Endothelial cell of umbilical vein (primary cell): ENCODE data around the gene INTS2.

Experiments
- CTCF ChIP-seq, 2 donors: IDR thresholded peaks; 1 replicate in 1 of 2; 2 replicates in 1 of 2; pipeline ENCODE4 v1.5.1; 2011; ENCODE audit warnings: low read length in 2 of 2, mild to moderate bottlenecking in 2 of 2, moderate library complexity in 2 of 2, control low read depth in 1 of 2, inconsistent platforms in 1 of 2, low read depth in 1 of 2; ENCODE audit not compliant: insufficient read depth in 1 of 2; ENCODE audit errors: extremely low read depth in 1 of 2
- EZH2 ChIP-seq: IDR thresholded peaks from 2 replicates; pipeline ENCODE4 v1.6.1; 2012; ENCODE audit warnings: borderline replicate concordance, low read depth, mild to moderate bottlenecking, moderate library complexity, low read length, inconsistent platforms; ENCODE audit not compliant: severe bottlenecking
- FOS ChIP-seq: IDR thresholded peaks from 2 replicates; pipeline ENCODE4 v1.6.1; 2011; ENCODE audit warnings: mild to moderate bottlenecking, low read length, moderate library complexity, borderline replicate concordance; ENCODE audit not compliant: insufficient read depth
- GATA2 ChIP-seq: IDR thresholded peaks from 2 replicates; pipeline ENCODE4 v1.7.0; 2011; ENCODE audit warnings: low read depth, mild to moderate bottlenecking, moderate library complexity, mixed read lengths, low read length; ENCODE audit not compliant: insufficient read length, insufficient read depth
- JUN ChIP-seq: IDR thresholded peaks from 2 replicates; pipeline ENCODE4 v1.6.1; 2011; ENCODE audit warnings: borderline replicate concordance, low read depth; ENCODE audit not compliant: insufficient read length, insufficient read depth
- MYC ChIP-seq: IDR thresholded peaks from one replicate; pipeline ENCODE4 v1.6.1; 2011; ENCODE audit warnings: mild to moderate bottlenecking, low read depth, low read length
- POLR2A ChIP-seq: IDR thresholded peaks from 2 replicates; pipeline ENCODE4 v1.6.1; 2012; ENCODE audit warnings: low read depth, mild to moderate bottlenecking, control low read depth, low read length
- POLR2AphosphoS5 ChIP-seq: IDR thresholded peaks from 2 replicates; pipeline ENCODE4 v1.6.1; 2012; ENCODE audit warnings: low read depth, mild to moderate bottlenecking, control low read depth, low read length, moderate library complexity; ENCODE audit not compliant: insufficient read depth

GRCh38 chr17:61821655-61822054, 106.1 kb downstream of the INTS2 start:
- TF ChIP-seq CTCF (IDR thresholded peaks at IDR 0.05; ENCODE audit: extremely low read depth in 1 of 2, insufficient read depth in 1 of 2, low read depth in 1 of 2, low read length in 2 of 2) (no peak), GATA2 (no peak), POLR2AphosphoS5 (no peak), JUN (no peak), EZH2 (no peak), FOS (no peak), POLR2A (no peak), MYC (no peak)
